ENCODE measurements around the gene GALM. TPM values are rescaled to one million over a fixed set of nuclear protein-coding genes. Genes with fewer than 3 reads are reported as not detected.
A peak's percentile ranks its signal among the peaks of the same experiment; 100 is the strongest.
"Not testable (repeated sequence)": the region's sequence is repeated elsewhere in the genome, so short reads cannot be mapped to it uniquely, and the experiment has no call there.

The GALM gene
- polyA plus RNA-seq, 1 experiment, result 10.1 TPM

DNA sequence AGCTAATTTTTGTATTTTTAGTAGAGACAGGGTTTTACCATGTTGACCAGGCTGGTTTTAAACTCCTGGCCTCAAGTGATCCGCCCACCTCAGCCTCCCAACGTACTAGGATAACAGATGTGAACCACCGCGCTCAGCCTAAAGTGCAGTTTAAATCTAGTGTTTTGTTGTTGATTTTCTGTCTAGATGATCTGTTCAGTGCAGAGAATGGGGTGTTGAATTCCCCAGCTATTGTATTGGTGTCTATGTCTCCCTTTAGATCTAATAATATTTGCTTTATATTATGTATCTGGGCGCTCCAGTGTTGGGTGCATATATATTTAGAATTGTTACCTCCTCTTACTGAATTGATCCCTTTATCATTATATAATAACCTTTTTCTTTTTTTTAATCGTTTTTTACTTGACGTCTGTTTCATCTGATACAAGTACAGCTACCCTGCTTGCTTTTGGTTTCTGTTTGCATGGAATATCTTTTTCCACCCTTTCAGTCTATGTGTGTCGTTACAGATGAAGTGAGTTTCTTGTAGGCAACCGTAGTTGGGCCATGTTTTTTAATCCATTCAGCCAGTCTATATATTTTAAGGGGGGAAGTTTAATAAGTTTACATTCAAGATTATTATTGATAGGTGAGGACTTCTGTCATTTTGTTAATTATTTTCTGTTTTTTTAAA lies 34.3 kb downstream of the GALM start:
- TF ChIP-seq CTCF (IDR thresholded peaks at IDR 0.05; ENCODE audit: insufficient read depth, low read depth, low read length), result no peak
- CTCF ChIA-PET, result interaction anchor here (1.4 kb wide), 1 partner anchor 97 kb away, joined by 4 read pairs; the partner anchor contains the start of gene HNRNPLL
- POLR2A ChIA-PET, result no interaction called here
- Histone ChIP-seq H3K27me3 (ENCODE audit: control insufficient read depth, insufficient read depth, low read length) (no peaks in the 10 kb centered on the region), H3K4me3 (ENCODE audit: low read depth, low read length) (no peak overlapping the region), H3K36me3 (ENCODE audit: control insufficient read depth, insufficient read depth, low read length) (no peaks in the 10 kb centered on the region)
- no peak for DNase-seq (ENCODE audit: low read depth)

DNA sequence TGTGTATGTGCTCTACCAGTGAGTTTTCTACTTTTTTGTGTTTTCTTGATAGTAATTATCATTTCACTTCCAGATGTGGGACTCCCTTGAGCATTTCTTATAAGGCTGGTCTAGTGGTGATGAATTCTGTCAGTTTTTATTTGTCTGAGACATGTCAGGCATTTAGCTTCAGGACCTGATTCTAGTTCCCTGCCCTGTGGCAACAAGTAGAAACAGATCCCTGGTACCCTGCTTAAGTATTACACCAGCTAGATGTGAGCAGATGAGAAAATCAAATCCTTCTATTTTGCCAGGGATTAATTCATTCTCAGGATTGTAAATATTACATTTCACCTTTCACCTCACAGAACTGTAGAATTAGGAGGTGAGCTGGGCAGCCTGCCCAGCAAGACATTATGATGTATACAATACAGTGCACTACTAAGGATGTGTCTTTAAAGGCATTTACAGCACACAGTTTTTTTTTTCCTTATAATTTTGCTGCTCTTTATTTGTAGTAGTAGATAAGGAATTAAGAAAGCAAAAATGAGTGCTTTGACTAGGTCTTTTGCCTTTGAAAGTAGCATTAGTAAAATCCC lies 35.1 kb downstream of the GALM start:
- DNase-seq (ENCODE audit: low read depth), result no peak
- TF ChIP-seq CTCF (IDR thresholded peaks at IDR 0.05; ENCODE audit: insufficient read depth, low read depth, low read length), result no peak
- no peak overlapping the region for H3K4me3 ChIP-seq (ENCODE audit: low read depth, low read length)
- H3K27me3 ChIP-seq (ENCODE audit: control insufficient read depth, insufficient read depth, low read length), result no peaks in the 10 kb centered on the region
- no peaks in the 10 kb centered on the region for H3K36me3 ChIP-seq (ENCODE audit: control insufficient read depth, insufficient read depth, low read length)
- CTCF ChIA-PET, result interaction anchor here (1.0 kb wide), 1 partner anchor 12 kb away, joined by 5 read pairs; no protein-coding TSS in a partner anchor
- POLR2A ChIA-PET, result interaction anchor here (0.7 kb wide), 1 partner anchor 43 kb away, joined by 3 read pairs; no protein-coding TSS in a partner anchor

DNA sequence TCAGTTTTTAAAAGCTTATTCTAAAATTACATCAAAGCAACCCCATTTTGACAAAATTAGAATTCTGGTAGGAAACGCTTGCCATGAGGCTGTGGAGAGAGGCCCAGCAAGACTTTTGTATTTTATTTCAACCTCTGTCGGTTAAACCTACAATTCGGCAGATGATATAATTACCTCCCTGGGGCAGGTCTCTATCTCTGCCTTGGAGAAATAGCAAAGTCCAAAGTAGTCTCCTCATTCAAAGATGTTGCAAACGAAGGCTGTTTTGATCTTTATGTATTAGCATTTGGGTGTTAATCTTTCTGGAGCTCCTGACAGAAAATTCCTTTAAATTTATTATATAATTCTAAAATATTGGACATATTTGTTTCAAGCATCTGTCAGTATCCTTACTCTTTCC lies 35.6 kb downstream of the GALM start:
- ChIA-PET CTCF (interaction anchor here (1.0 kb wide), 1 partner anchor 11 kb away, joined by 5 read pairs; no protein-coding TSS in a partner anchor), POLR2A (interaction anchor here (0.7 kb wide), 1 partner anchor 42 kb away, joined by 3 read pairs; no protein-coding TSS in a partner anchor)
- H3K27me3 ChIP-seq (ENCODE audit: control insufficient read depth, insufficient read depth, low read length), result no peaks in the 10 kb centered on the region
- DNase-seq (ENCODE audit: low read depth), result no peak
- H3K4me3 ChIP-seq (ENCODE audit: low read depth, low read length), result no peak overlapping the region
- TF ChIP-seq CTCF (IDR thresholded peaks at IDR 0.05; ENCODE audit: insufficient read depth, low read depth, low read length), result no peak
- no peaks in the 10 kb centered on the region for H3K36me3 ChIP-seq (ENCODE audit: control insufficient read depth, insufficient read depth, low read length)

- H3K36me3 ChIP-seq (ENCODE audit: control insufficient read depth, insufficient read depth, low read length), result no peaks in the 10 kb centered on the region
- no peaks in the 10 kb centered on the region for H3K27me3 ChIP-seq (ENCODE audit: control insufficient read depth, insufficient read depth, low read length)
- ChIA-PET CTCF (no interaction called here), POLR2A (interaction anchor here (0.5 to 0.9 kb wide), 4 partner anchors 83 to 150 kb away, joined by 3 to 4 read pairs (median 4); partner anchors contain the start of gene HNRNPLL)
- DNase-seq (ENCODE audit: low read depth), result peak; percentile 57
- no peak overlapping the region for H3K4me3 ChIP-seq (ENCODE audit: low read depth, low read length)
- no peak for TF ChIP-seq CTCF (IDR thresholded peaks at IDR 0.05; ENCODE audit: insufficient read depth, low read depth, low read length)
Measured at GRCh38 chr2:38702413-38702812, 36.5 kb downstream of the GALM start.

GRCh38 chr2:38703336-38703735 lies 37.4 kb downstream of the GALM start:
- H3K36me3 ChIP-seq (ENCODE audit: control insufficient read depth, insufficient read depth, low read length); H3K27me3 ChIP-seq (ENCODE audit: control insufficient read depth, insufficient read depth, low read length); DNase-seq (ENCODE audit: low read depth); H3K4me3 ChIP-seq (ENCODE audit: low read depth, low read length): not testable (repeated sequence)
- POLR2A ChIA-PET, result interaction anchor here (0.9 kb wide), 1 partner anchor 84 kb away, joined by 4 read pairs; no protein-coding TSS in a partner anchor
- CTCF ChIA-PET, result interaction anchor here (1.7 to 2.5 kb wide), 2 partner anchors 12 to 122 kb away, joined by 3 to 10 read pairs; no protein-coding TSS in a partner anchor

Data from BJ (cell line).